ENCODE data around the gene INCA1. TPM values are rescaled to one million over a fixed set of nuclear protein-coding genes. Genes with fewer than 3 reads are reported as not detected.

Gene INCA1
- total and polyA plus RNA-seq, 2 of the 13 experiments (the other 11 are each of a cell fraction or from before 2014, with no cell fraction given): 0.93 to 2.6 TPM

- TF ChIP-seq CBX5 (CRISPR knock-in tag; IDR thresholded peaks at IDR 0.05; ENCODE audit: borderline replicate concordance): no peak
- no peak for TF ChIP-seq TEAD3 (CRISPR knock-in tag; optimal IDR thresholded peaks at IDR 0.05; ENCODE audit: borderline replicate concordance)
- TF ChIP-seq ZNF180 (CRISPR knock-in tag; IDR thresholded peaks at IDR 0.05; ENCODE audit: borderline replicate concordance, low read depth): no peak
- TF ChIP-seq ZNF160 (CRISPR knock-in tag; IDR thresholded peaks at IDR 0.05): no peak
- TF ChIP-seq ASH2L (IDR thresholded peaks at IDR 0.05; ENCODE audit: insufficient read length, low read depth, low read length): no peak
- no peak for TF ChIP-seq HNRNPLL (IDR thresholded peaks at IDR 0.05; ENCODE audit: low read depth, low read length, poor library complexity, severe bottlenecking)
- no peak for TF ChIP-seq ZNF572 (CRISPR knock-in tag; IDR thresholded peaks at IDR 0.05)
- no peak for TF ChIP-seq ZNF556 (CRISPR knock-in tag; IDR thresholded peaks at IDR 0.05; ENCODE audit: borderline replicate concordance)
- TF ChIP-seq TBP (CRISPR knock-in tag; IDR thresholded peaks at IDR 0.05): no peak
- TF ChIP-seq POGK (CRISPR knock-in tag; conservative IDR thresholded peaks at IDR 0.05): no peak
- TF ChIP-seq KDM5B (CRISPR knock-in tag; IDR thresholded peaks at IDR 0.05; ENCODE audit: borderline replicate concordance): no peak
- no peak for TF ChIP-seq ELF3 (CRISPR knock-in tag; IDR thresholded peaks at IDR 0.05)
- no peak for TF ChIP-seq POLR2AphosphoS2 (IDR thresholded peaks at IDR 0.05; ENCODE audit: low read depth, low read length)
- peak; percentile 8; the same call in 1 of the 2 replicates for TF ChIP-seq ZBTB25 (CRISPR knock-in tag; IDR thresholded peaks at IDR 0.05)
Measured at GRCh38 chr17:4948931-4949320, 48.4 kb downstream of the INCA1 start (continued).

All from HepG2 (cell line).